OCI-LY3 (cell line): Measurements from ENCODE around the gene PDE8A.

Experiments
- H2AFZ ChIP-seq: fragments of 200-600, 300-600 bp; shearing (Covaris generic); 2 replicates; pipeline ENCODE4 v1.6.0; 2014; ENCODE audit warnings: antibody characterized with exemption, low read depth, low read length
- H3K27ac ChIP-seq: fragments of 200-600, 300-600 bp; sonication (generic); 2 replicates; pipeline ENCODE4 v1.5.1; 2014; ENCODE audit warnings: mild to moderate bottlenecking, low read length, moderate library complexity, mixed read lengths
- H3K27me3 ChIP-seq: fragments of 200-600, 300-600 bp; sonication (generic); 2 replicates; pipeline ENCODE4 v1.6.1; 2014; ENCODE audit warnings: low read depth, low read length, mixed read lengths
- H3K36me3 ChIP-seq: fragments of 200-600, 300-600 bp; sonication (generic); replicated peaks from 2 replicates; pipeline ENCODE3; 2014; ENCODE audit warnings: low read depth, low read length, mixed read lengths
- H3K4me1 ChIP-seq: fragments of 300-600, 200-600 bp; sonication (generic); 2 replicates; pipeline ENCODE4 v1.6.1; 2014; ENCODE audit warnings: low read length, mixed read lengths
- H3K4me2 ChIP-seq: fragments of 200-600, 300-600 bp; sonication (generic); 2 replicates; pipeline ENCODE4 v1.6.1; 2014; ENCODE audit warnings: low read length, mixed read lengths
- H3K4me3 ChIP-seq: fragments of 300-600, 200-600 bp; sonication (generic); 2 replicates; pipeline ENCODE4 v1.5.1; 2014; ENCODE audit warnings: antibody characterized with exemption, mild to moderate bottlenecking, low read length, moderate library complexity
- H3K79me2 ChIP-seq: fragments of 300-600, 200-600 bp; shearing (Covaris generic); 2 replicates; pipeline ENCODE4 v1.6.1; 2014; ENCODE audit warnings: mild to moderate bottlenecking, low read length, mixed read lengths
- H3K9ac ChIP-seq: fragments of 300-600, 200-600 bp; shearing (Covaris generic); 2 replicates; pipeline ENCODE4 v1.6.0; 2014; ENCODE audit warnings: mild to moderate bottlenecking, low read length, moderate library complexity
- H3K9me3 ChIP-seq: fragments of 200-600, 300-600 bp; shearing (Covaris generic); 2 replicates; pipeline ENCODE4 v1.6.1; 2014; ENCODE audit warnings: low read length, mixed read lengths; ENCODE audit not compliant: insufficient read depth
- H4K20me1 ChIP-seq: fragments of 200-600, 300-600 bp; sonication (generic); 2 replicates; pipeline ENCODE4 v1.6.1; 2016; ENCODE audit warnings: low read length, mixed read lengths; ENCODE audit not compliant: insufficient read depth
- EZH2phosphoT487 ChIP-seq: fragments of 200-600 bp; shearing (Covaris generic); IDR thresholded peaks from 2 replicates; pipeline ENCODE4 v1.6.1; 2018; ENCODE audit warnings: antibody characterized with exemption, mixed run types, low read depth
- TF ChIP-seq, protein P1 (sequence below): fragments of 200-600, 300-600 bp; sonication (generic); IDR thresholded peaks from 2 replicates; pipeline ENCODE4 v1.5.1; 2014; ENCODE audit warnings: antibody characterized with exemption, low read length, low read depth

The PDE8A gene

DNA sequence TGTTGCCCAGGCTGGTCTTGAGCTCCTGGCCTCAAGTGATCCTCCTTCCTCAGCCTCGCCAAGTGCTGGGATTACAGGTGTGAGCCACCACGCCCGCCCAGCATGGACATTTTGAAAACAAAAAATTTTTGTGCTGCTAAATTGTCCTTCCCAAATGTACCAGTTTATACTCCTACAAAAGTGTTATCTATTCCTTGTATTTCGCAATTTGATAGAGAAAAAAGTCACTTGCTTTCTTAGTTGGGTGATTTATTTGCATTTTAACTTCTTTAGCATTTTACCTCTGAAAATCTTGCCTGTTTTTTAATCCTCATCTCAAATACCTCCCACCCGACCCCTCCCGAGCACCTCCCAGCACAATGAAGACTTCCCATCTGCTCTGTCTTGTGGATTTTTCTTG is 46.8 kb downstream of the PDE8A start:
- H3K27ac ChIP-seq, result no peak overlapping the region
- TF ChIP-seq, protein P1, sequence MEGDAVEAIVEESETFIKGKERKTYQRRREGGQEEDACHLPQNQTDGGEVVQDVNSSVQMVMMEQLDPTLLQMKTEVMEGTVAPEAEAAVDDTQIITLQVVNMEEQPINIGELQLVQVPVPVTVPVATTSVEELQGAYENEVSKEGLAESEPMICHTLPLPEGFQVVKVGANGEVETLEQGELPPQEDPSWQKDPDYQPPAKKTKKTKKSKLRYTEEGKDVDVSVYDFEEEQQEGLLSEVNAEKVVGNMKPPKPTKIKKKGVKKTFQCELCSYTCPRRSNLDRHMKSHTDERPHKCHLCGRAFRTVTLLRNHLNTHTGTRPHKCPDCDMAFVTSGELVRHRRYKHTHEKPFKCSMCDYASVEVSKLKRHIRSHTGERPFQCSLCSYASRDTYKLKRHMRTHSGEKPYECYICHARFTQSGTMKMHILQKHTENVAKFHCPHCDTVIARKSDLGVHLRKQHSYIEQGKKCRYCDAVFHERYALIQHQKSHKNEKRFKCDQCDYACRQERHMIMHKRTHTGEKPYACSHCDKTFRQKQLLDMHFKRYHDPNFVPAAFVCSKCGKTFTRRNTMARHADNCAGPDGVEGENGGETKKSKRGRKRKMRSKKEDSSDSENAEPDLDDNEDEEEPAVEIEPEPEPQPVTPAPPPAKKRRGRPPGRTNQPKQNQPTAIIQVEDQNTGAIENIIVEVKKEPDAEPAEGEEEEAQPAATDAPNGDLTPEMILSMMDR, result no peak
- no peak for TF ChIP-seq EZH2phosphoT487
- peaks cover 63% of the 10 kb centered on the region for H3K79me2 ChIP-seq
- no peaks in the 10 kb centered on the region for H3K27me3 ChIP-seq
- no peak overlapping the region for H3K9ac ChIP-seq
- no peak overlapping the region for H3K4me3 ChIP-seq
- H3K9me3 ChIP-seq, result no peaks in the 10 kb centered on the region
- no peak overlapping the region for H2AFZ ChIP-seq
- no peaks in the 10 kb centered on the region for H3K36me3 ChIP-seq
- H3K4me1 ChIP-seq, result peaks cover 42% of the 10 kb centered on the region
- H4K20me1 ChIP-seq, result peaks cover 17% of the 10 kb centered on the region; the same call in 1 of the 2 replicates
- H3K4me2 ChIP-seq, result no peak overlapping the region

DNA sequence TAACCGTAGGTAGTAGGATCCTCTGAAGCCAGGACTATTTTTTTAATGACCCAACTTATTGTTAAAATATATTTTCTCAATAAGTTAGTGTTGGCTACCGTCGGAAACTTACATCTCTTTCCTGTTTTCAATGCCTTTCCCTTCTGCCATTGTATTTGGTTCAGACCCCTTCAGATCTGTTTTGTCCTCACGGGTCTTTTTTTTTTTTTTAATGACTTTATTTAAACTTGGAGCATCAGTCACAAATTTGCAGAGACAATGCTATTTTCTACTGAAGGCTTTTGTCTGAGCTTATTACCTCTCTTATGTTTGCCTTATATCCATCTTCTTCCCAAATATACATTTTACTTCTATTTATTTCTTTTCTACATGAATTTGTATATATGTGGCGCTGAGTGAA is 47.6 kb downstream of the PDE8A start:
- Histone ChIP-seq H3K9me3 (no peaks in the 10 kb centered on the region), H3K4me1 (peaks cover 34% of the 10 kb centered on the region), H3K79me2 (peaks cover 55% of the 10 kb centered on the region)

DNA sequence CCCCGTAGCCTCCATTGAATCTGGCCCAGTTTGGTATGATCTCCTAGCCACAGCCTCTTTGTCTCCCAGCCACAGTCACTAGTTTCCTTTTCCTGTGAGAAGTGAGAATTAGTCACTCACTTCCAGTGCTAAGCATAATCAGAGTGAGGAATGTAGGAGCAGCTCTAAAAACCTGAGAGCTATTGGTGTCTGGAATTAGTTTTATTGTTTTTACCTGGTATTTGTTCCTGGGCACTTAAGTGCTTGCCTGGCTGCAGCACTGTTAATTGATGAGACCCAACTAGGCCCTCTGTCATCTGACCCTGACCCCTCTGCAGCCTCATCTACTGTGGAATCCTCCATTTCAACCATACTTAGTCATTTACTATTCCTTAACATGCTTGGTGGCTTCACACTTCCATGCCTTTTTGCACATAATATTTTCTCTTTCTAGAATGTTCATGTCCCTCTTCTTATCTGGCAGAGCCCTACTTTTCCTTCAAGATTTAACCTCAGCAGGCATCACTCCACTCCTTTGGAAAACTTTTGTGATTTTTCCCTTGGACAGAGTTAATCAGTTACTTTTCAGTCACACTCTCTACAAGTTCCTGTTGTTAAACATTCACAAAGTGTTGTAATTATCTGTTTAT is 48.8 kb downstream of the PDE8A start:
- Histone ChIP-seq H3K4me3 (no peak overlapping the region), H3K4me2 (no peak overlapping the region), H3K9ac (no peak overlapping the region), H3K9me3 (no peaks in the 10 kb centered on the region), H4K20me1 (peaks cover 17% of the 10 kb centered on the region; the same call in 1 of the 2 replicates), H3K4me1 (peaks cover 22% of the 10 kb centered on the region), H3K27me3 (no peaks in the 10 kb centered on the region), H3K27ac (no peak overlapping the region), H2AFZ (no peak overlapping the region), H3K79me2 (peaks cover 43% of the 10 kb centered on the region), H3K36me3 (no peaks in the 10 kb centered on the region)
- TF ChIP-seq EZH2phosphoT487, result no peak
- TF ChIP-seq, protein P1, result no peak

More for the DNA sequence above, 47.6 kb downstream of the PDE8A start:
- H3K4me3 ChIP-seq, result no peak overlapping the region
- no peaks in the 10 kb centered on the region for H3K27me3 ChIP-seq
- no peak overlapping the region for H2AFZ ChIP-seq
- H3K27ac ChIP-seq, result no peak overlapping the region
- H3K9ac ChIP-seq, result no peak overlapping the region
- H4K20me1 ChIP-seq, result peaks cover 17% of the 10 kb centered on the region; the same call in 1 of the 2 replicates
- H3K4me2 ChIP-seq, result no peak overlapping the region
- TF ChIP-seq EZH2phosphoT487, result no peak
- TF ChIP-seq, protein P1, result no peak
- no peaks in the 10 kb centered on the region for H3K36me3 ChIP-seq

DNA sequence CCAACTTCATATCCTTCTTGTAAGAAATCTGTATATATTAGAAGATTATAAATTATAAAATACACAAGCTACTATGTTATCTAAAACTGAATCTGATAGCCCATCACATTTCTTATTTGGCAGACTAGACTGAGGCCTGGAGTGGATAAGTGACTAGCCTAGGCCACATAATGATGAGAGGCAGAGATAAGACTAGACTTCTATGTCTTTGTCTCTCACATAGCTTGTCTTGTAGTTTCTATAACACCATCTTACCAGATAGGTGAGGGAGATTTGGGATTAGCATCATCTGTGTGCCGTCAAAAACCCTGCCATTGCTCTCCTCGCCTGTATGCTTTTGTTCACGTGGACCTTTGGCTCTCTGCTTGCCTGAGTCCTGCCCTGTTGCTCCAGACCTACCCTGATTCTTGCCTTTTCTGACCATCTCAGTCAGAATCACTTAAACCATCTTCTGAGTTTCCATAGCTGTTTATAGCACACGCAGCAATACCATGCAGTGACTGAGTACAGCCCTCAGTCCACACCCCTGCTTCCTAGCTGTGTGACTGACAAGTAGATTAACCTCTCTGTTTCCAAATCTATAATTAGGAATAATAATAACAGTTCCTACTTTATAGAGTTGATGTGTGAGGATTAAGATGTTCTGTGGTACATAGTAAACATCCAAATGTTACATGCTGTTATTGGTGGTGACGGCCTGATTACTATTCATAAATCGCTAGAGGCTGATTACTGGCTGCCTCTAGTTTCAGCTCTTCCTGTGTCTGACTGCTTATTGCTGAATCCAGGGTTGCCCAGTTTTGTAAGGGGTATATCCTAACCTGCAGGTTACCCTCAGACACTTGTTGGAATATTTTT is 49.7 kb downstream of the PDE8A start:
- TF ChIP-seq, protein P1, result no peak
- no peak for TF ChIP-seq EZH2phosphoT487
- H3K4me2 ChIP-seq, result no peak overlapping the region
- peaks cover 15% of the 10 kb centered on the region for H3K4me1 ChIP-seq
- H4K20me1 ChIP-seq, result peaks cover 18% of the 10 kb centered on the region; the same call in 1 of the 2 replicates
- no peak overlapping the region for H3K9ac ChIP-seq
- no peaks in the 10 kb centered on the region for H3K9me3 ChIP-seq
- no peak overlapping the region for H3K4me3 ChIP-seq
- H3K36me3 ChIP-seq, result no peaks in the 10 kb centered on the region
- peaks cover 34% of the 10 kb centered on the region for H3K79me2 ChIP-seq
- no peak overlapping the region for H3K27ac ChIP-seq
- H2AFZ ChIP-seq, result no peak overlapping the region
- H3K27me3 ChIP-seq, result no peaks in the 10 kb centered on the region
